ENCODE data around the gene CXXC4. TPM values are rescaled to one million over a fixed set of nuclear protein-coding genes. Genes with fewer than 3 reads are reported as not detected.

The CXXC4 gene
- total RNA-seq, 4 donors from 2014 or later: 5.2 to 10.6 (median 7.8) TPM

DNA sequence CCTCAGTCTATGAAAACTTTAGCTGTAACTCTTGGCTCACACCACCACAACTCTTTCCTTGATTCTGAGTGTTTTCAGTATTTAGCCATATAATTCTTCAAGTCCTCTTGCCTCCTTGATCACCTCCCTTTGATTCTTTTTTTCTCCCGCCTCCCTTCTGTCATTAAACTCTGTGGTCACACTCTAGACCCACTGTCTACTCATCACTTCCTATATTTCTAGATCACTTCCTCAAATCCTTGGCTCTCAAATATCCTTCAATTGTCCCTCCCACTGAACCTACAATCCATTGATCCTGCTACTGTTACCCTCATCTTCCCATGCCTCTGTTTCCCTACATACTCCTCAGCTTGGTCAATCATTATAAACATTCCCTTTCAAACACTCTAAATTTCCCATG lies 12.4 kb upstream of the CXXC4 start:
- no peak for DNase-seq
- Histone ChIP-seq H3K27me3 (no peaks in the 10 kb centered on the region), H3K27ac (no peak overlapping the region), H3K9me3 (no peaks in the 10 kb centered on the region), H3K4me3 (replicated peaks in 1 of 3) (no peak overlapping the region), H3K4me1 (no peaks in the 10 kb centered on the region), H3K36me3 (no peaks in the 10 kb centered on the region)
- TF ChIP-seq POLR2A (IDR thresholded peaks at IDR 0.05): no peak
- WGBS, 2 donors: 38 to 85% methylated on average over 1 of the region's 1 CpG
- intact Hi-C loops (cut with DNase I): no loop called here

DNA sequence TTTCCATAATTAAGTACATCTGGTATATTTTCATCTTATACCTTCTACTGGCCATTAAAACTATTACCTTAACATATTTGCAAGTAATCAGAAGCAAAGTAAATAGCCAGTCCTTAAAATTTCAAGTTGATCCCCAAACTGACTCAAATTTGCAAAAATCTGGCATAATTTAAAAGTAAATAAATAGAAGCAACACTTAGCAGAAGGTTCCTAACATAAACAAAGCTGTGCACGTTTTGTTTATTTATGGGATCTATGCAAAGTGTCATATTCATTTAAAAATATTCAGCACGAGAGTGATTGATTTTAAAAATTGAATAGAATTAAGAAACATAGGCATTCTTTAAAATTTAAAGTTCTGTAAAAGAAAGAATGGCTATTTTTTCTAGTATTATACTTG lies 9.8 kb upstream of the CXXC4 start:
- WGBS, 2 donors: 68 to 74% methylated on average over 2 of the region's 2 CpGs
- TF ChIP-seq CTCF (IDR thresholded peaks at IDR 0.05) (no peak), POLR2A (IDR thresholded peaks at IDR 0.05) (no peak)
- Histone ChIP-seq H3K27me3 (no peaks in the 10 kb centered on the region), H3K27ac (no peak overlapping the region), H3K4me3 (replicated peaks in 1 of 3) (no peak overlapping the region), H3K36me3 (no peaks in the 10 kb centered on the region), H3K4me1 (peaks cover 0 to 6% of the 10 kb centered on the region in 2 donors), H3K9me3 (no peaks in the 10 kb centered on the region)
- intact Hi-C loops (cut with DNase I): no loop called here
- no peak for DNase-seq

DNA sequence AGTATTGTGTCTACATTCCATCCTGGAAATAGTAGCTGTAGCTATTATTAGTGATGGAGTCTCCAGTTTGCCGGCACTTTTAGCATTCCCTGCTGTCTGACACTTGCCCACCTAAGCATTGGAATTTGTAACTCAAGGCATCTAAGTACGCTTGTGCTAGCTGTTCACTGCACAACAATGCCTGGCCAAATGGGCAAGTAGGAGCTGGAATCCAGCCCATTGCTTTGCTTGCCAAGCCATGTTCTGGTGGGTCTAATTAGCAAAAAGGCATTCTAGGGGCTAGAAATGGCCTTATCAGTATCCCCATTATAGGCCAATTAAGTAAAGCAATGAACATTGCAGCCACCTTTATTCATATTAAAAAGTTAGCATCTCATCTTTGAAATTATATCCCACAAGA lies 7.8 kb upstream of the CXXC4 start:
- H3K36me3 ChIP-seq: no peaks in the 10 kb centered on the region
- peaks cover 0 to 6% of the 10 kb centered on the region in 2 donors for H3K4me1 ChIP-seq
- no peak overlapping the region for H3K4me3 ChIP-seq (replicated peaks in 1 of 3)
- H3K9me3 ChIP-seq: no peaks in the 10 kb centered on the region
- no peak for DNase-seq
- intact Hi-C loops (cut with DNase I): no loop called here
- TF ChIP-seq CTCF (IDR thresholded peaks at IDR 0.05) (no peak), POLR2A (IDR thresholded peaks at IDR 0.05) (no peak)
- no peak overlapping the region for H3K27ac ChIP-seq
- WGBS, 2 donors: 66 to 85% methylated on average over 2 of the region's 2 CpGs
- H3K27me3 ChIP-seq: no peaks in the 10 kb centered on the region

- no peaks in the 10 kb centered on the region for H3K36me3 ChIP-seq
- H3K27me3 ChIP-seq: no peaks in the 10 kb centered on the region
- no peak overlapping the region for H3K4me3 ChIP-seq (replicated peaks in 1 of 3)
- no peak overlapping the region for H3K27ac ChIP-seq
- TF ChIP-seq POLR2A (IDR thresholded peaks at IDR 0.05) (no peak), CTCF (IDR thresholded peaks at IDR 0.05) (no peak)
- 50% methylated on average over 3 of the region's 3 CpGs for WGBS, 2 donors
- intact Hi-C loops (cut with DNase I): no loop called here
- H3K9me3 ChIP-seq: no peaks in the 10 kb centered on the region
- no peak for DNase-seq
- peaks cover 0 to 6% of the 10 kb centered on the region in 2 donors for H3K4me1 ChIP-seq
Measured at GRCh38 chr4:104501290-104501689, 6.6 kb upstream of the CXXC4 start.

- Histone ChIP-seq H3K27ac (no peak overlapping the region), H3K4me1 (peaks cover 0 to 12% of the 10 kb centered on the region in 2 donors)
- 64 to 82% methylated on average over 5 of the region's 5 CpGs for WGBS, 2 donors
Measured at GRCh38 chr4:104500442-104500841, 5.7 kb upstream of the CXXC4 start.

More at GRCh38 chr4:104500442-104500841, 5.7 kb upstream of the CXXC4 start:
- TF ChIP-seq CTCF (IDR thresholded peaks at IDR 0.05) (no peak), POLR2A (IDR thresholded peaks at IDR 0.05) (no peak)
- H3K36me3 ChIP-seq: no peaks in the 10 kb centered on the region
- H3K27me3 ChIP-seq: no peaks in the 10 kb centered on the region
- peak in 1 of 2 donors; percentile 7 for DNase-seq
- no peak overlapping the region for H3K4me3 ChIP-seq (replicated peaks in 1 of 3)
- intact Hi-C loops (cut with DNase I): no loop called here
- H3K9me3 ChIP-seq: no peaks in the 10 kb centered on the region

All from thyroid gland (tissue), 4 donors.